ENCODE measurements around the gene IL15. TPM values are rescaled to one million over a fixed set of nuclear protein-coding genes. Genes with fewer than 3 reads are reported as not detected.

IL15 gene
- total and polyA plus RNA-seq, 7 donors, result 1.4 to 3.0 (median 2.2) TPM

- Histone ChIP-seq H3K27ac (no peak overlapping the region), H3K27me3 (ENCODE audit: insufficient read depth in 3 of 3, low read length in 2 of 3) (no peaks in the 10 kb centered on the region), H3K36me3 (ENCODE audit: insufficient read depth in 1 of 2, low read depth in 1 of 2) (no peaks in the 10 kb centered on the region), H3K4me3 (no peak overlapping the region), H3K4me1 (no peaks in the 10 kb centered on the region), H3K9me3 (no peaks in the 10 kb centered on the region)
- ATAC-seq, result no peak
- intact Hi-C loops (cut with DNase I), result loop anchor here in 1 of 2 donors (5.0 kb wide), 1 partner anchor 311 kb away; no protein-coding TSS in a partner anchor
- no peak for DNase-seq
- no peak for TF ChIP-seq CTCF (IDR thresholded peaks at IDR 0.05)
- WGBS, 3 donors, result 91 to 96% (median 96%) methylated on average over 2 of the region's 2 CpGs
Observed at GRCh38 chr4:141658309-141658708, 21.9 kb downstream of the IL15 start.

GRCh38 chr4:141659539-141659938 is 23.2 kb downstream of the IL15 start:
- TF ChIP-seq CTCF (IDR thresholded peaks at IDR 0.05), result no peak
- intact Hi-C loops (cut with DNase I), result loop anchor here in 1 of 2 donors (5.0 kb wide), 1 partner anchor 312 kb away; no protein-coding TSS in a partner anchor
- Histone ChIP-seq H3K9me3 (no peaks in the 10 kb centered on the region), H3K36me3 (ENCODE audit: insufficient read depth in 1 of 2, low read depth in 1 of 2) (no peaks in the 10 kb centered on the region), H3K4me1 (no peaks in the 10 kb centered on the region), H3K4me3 (no peak overlapping the region), H3K27ac (no peak overlapping the region), H3K27me3 (ENCODE audit: insufficient read depth in 3 of 3, low read length in 2 of 3) (no peaks in the 10 kb centered on the region)
- no peak for ATAC-seq
- WGBS, 3 donors, result 78 to 91% (median 85%) methylated on average over 1 of the region's 1 CpG
- no peak for DNase-seq

- 42 to 68% (median 57%) methylated on average over 1 of the region's 1 CpG for WGBS, 3 donors
- no peak overlapping the region for H3K27ac ChIP-seq
- intact Hi-C loops (cut with DNase I), result no loop called here
- no peak for TF ChIP-seq CTCF (IDR thresholded peaks at IDR 0.05)
- ATAC-seq (no peak), DNase-seq (no peak)
- H3K4me1 ChIP-seq, result no peaks in the 10 kb centered on the region
- no peaks in the 10 kb centered on the region for H3K9me3 ChIP-seq
- no peaks in the 10 kb centered on the region for H3K27me3 ChIP-seq (ENCODE audit: insufficient read depth in 3 of 3, low read length in 2 of 3)
- no peak overlapping the region for H3K4me3 ChIP-seq
- H3K36me3 ChIP-seq (ENCODE audit: insufficient read depth in 1 of 2, low read depth in 1 of 2), result no peaks in the 10 kb centered on the region
Observed at GRCh38 chr4:141660880-141661279, 24.5 kb downstream of the IL15 start.

- DNase-seq, result no peak
- no peak overlapping the region for H3K4me3 ChIP-seq
- no peaks in the 10 kb centered on the region for H3K9me3 ChIP-seq
- no peaks in the 10 kb centered on the region for H3K36me3 ChIP-seq (ENCODE audit: insufficient read depth in 1 of 2, low read depth in 1 of 2)
- no peaks in the 10 kb centered on the region for H3K27me3 ChIP-seq (ENCODE audit: insufficient read depth in 3 of 3, low read length in 2 of 3)
- ATAC-seq, result no peak
- no peak for TF ChIP-seq CTCF (IDR thresholded peaks at IDR 0.05)
- H3K27ac ChIP-seq, result no peak overlapping the region
- no peaks in the 10 kb centered on the region for H3K4me1 ChIP-seq
- intact Hi-C loops (cut with DNase I), result no loop called here
- WGBS, 3 donors, result 83 to 92% (median 88%) methylated on average over 3 of the region's 3 CpGs
Observed at GRCh38 chr4:141668200-141668910, 32.0 kb downstream of the IL15 start.

- Histone ChIP-seq H3K4me3 (no peak overlapping the region), H3K27ac (no peak overlapping the region), H3K9me3 (no peaks in the 10 kb centered on the region), H3K4me1 (no peaks in the 10 kb centered on the region), H3K36me3 (ENCODE audit: insufficient read depth in 1 of 2, low read depth in 1 of 2) (no peaks in the 10 kb centered on the region), H3K27me3 (ENCODE audit: insufficient read depth in 3 of 3, low read length in 2 of 3) (no peaks in the 10 kb centered on the region)
- ATAC-seq (no peak), DNase-seq (no peak)
- TF ChIP-seq CTCF (IDR thresholded peaks at IDR 0.05), result no peak
- intact Hi-C loops (cut with DNase I), result no loop called here
- WGBS, 3 donors, result 26 to 50% (median 42%) methylated on average over 1 of the region's 1 CpG
Observed at GRCh38 chr4:141669501-141669900, 33.1 kb downstream of the IL15 start.

All from psoas muscle (tissue), 8 donors.